ENCODE results near the gene NUDCD2.

Gene NUDCD2, protein sequence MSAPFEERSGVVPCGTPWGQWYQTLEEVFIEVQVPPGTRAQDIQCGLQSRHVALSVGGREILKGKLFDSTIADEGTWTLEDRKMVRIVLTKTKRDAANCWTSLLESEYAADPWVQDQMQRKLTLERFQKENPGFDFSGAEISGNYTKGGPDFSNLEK

DNA sequence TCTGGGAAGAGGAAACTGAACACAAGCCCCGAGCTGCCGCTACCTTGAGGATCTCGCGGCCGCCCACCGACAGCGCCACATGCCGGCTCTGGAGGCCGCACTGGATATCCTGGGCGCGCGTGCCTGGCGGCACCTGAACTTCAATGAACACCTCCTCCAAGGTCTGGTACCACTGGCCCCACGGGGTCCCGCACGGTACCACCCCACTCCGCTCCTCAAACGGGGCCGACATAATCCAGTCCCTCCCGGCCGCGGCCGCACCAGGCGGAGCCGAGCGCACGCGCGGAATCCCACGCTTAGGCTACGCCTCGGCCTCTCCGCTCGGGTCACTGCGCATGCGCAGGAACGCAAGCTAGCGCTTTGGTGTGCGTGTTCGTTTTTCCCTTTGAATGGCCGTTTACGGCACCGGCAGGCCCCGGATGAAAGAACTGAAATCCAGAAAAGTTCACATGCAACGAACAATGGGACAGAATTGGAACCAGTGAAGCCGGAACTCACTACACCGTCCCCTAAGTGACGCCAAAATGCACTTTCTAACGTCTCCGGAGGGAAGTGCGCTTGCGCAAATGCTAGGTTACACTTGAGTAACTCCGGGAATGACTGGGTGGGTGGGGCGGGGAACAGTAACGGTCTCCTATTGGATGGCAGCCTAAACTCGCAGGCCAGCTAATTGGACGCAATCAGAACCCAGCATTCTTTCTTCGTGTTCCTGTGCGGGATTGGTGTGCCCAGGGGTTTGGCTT lies at the start of gene NUDCD2:
TSS of gene NUDCD2 (minus strand) at position 284 of the 743 bp plus-strand sequence. CDS start at position 232, 52 bp downstream.
- peaks cover 6 to 7% of the 10 kb centered on the region in 2 donors for H3K36me3 ChIP-seq (ENCODE audit: control insufficient read depth in 2 of 2, insufficient read depth in 2 of 2, low read length in 2 of 2)
- peak within 1 kb of the TSS; percentile 88 to 91 for H3K4me3 ChIP-seq (ENCODE audit: low read length in 2 of 2)
- H3K9me3 ChIP-seq (ENCODE audit: control insufficient read depth in 2 of 2, low read length in 2 of 2): no peaks in the 10 kb centered on the region
- H3K4me1 ChIP-seq (ENCODE audit: control insufficient read depth in 2 of 2, insufficient read depth in 2 of 2, low read length in 2 of 2): peaks cover 12 to 17% of the 10 kb centered on the region in 2 donors
- H3K27me3 ChIP-seq (ENCODE audit: control insufficient read depth in 2 of 2, insufficient read depth in 2 of 2, low read length in 2 of 2): no peaks in the 10 kb centered on the region
- peak within 1 kb of the TSS; percentile 87 for H3K9ac ChIP-seq (ENCODE audit: low read depth in 1 of 2, low read length in 2 of 2)
- peak within 1 kb of the TSS; percentile 95 to 96 for H3K27ac ChIP-seq (ENCODE audit: low read depth in 2 of 2, low read length in 2 of 2)

DNA sequence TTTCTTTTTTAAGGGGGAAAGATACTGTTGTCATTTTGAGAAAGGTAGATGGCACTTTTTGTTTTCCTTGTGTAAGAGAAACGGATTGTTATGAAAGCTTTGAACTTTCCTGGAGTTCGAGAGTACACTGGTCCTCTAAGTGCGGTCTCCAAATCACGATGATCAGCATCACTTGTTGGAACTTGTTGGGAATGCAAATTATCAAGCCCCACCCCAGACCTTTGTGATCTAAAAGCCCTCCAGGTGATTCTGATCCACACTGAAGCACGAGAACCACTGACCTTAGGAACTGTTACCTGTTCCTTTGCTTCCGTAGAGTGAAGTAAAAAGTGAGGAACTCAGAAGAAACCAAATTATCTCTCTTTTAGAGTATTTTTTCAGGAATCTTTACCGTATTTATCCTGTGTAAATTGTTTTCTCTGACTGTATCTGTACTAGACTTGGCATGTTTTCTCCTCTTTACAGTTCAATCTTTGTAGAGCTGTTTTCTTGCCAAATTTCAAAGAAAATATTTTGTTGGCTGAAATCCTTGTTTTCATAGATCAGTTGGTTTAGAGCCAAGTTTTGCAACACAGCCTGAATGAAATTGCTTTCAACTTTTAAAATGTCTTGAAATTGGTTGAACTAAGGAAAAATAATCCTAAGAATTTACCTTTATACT lies 49.5 kb upstream of the NUDCD2 start:
- peak overlapping the region; percentile 26 to 43 for H3K9ac ChIP-seq (ENCODE audit: low read depth in 1 of 2, low read length in 2 of 2)
- peak overlapping the region; percentile 39 to 41 for H3K4me3 ChIP-seq (ENCODE audit: low read length in 2 of 2)
- H3K27ac ChIP-seq (ENCODE audit: low read depth in 2 of 2, low read length in 2 of 2): peak overlapping the region; percentile 54 to 65
- peaks cover 0 to 3% of the 10 kb centered on the region in 2 donors for H3K27me3 ChIP-seq (ENCODE audit: control insufficient read depth in 2 of 2, insufficient read depth in 2 of 2, low read length in 2 of 2)
- H3K36me3 ChIP-seq (ENCODE audit: control insufficient read depth in 2 of 2, insufficient read depth in 2 of 2, low read length in 2 of 2): peaks cover 25 to 26% of the 10 kb centered on the region in 2 donors
- peaks cover 22 to 30% of the 10 kb centered on the region in 2 donors for H3K4me1 ChIP-seq (ENCODE audit: control insufficient read depth in 2 of 2, insufficient read depth in 2 of 2, low read length in 2 of 2)
- H3K9me3 ChIP-seq (ENCODE audit: control insufficient read depth in 2 of 2, low read length in 2 of 2): no peaks in the 10 kb centered on the region

DNA sequence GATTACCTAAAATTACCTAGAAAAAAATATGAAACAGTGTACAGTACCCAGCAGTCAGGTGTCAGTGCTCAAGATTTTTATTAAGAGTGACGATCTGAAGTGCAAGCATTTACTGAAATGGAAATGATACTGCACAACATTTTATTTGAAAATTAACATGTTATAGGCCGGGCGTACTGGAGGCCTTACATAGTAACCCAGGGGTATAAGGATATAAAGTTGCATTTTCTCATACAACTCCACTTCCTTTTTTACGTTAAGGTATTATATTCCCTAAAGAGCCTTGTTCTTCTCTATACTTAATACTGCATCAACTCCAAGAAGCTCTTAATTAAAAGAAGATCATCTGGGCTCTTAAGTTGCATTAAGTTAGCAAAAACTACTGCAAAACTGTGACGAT lies 48.9 kb upstream of the NUDCD2 start:
- Histone ChIP-seq H3K9me3 (ENCODE audit: control insufficient read depth in 2 of 2, low read length in 2 of 2) (no peaks in the 10 kb centered on the region), H3K36me3 (ENCODE audit: control insufficient read depth in 2 of 2, insufficient read depth in 2 of 2, low read length in 2 of 2) (peaks cover 19 to 20% of the 10 kb centered on the region in 2 donors), H3K27ac (ENCODE audit: low read depth in 2 of 2, low read length in 2 of 2) (peak overlapping the region in 1 of 2 donors; percentile 54), H3K4me1 (ENCODE audit: control insufficient read depth in 2 of 2, insufficient read depth in 2 of 2, low read length in 2 of 2) (peaks cover 28 to 33% of the 10 kb centered on the region in 2 donors), H3K4me3 (ENCODE audit: low read length in 2 of 2) (peak overlapping the region; percentile 39 to 41), H3K9ac (ENCODE audit: low read depth in 1 of 2, low read length in 2 of 2) (peak overlapping the region in 1 of 2 donors; percentile 43), H3K27me3 (ENCODE audit: control insufficient read depth in 2 of 2, insufficient read depth in 2 of 2, low read length in 2 of 2) (peaks cover 0 to 3% of the 10 kb centered on the region in 2 donors)

DNA sequence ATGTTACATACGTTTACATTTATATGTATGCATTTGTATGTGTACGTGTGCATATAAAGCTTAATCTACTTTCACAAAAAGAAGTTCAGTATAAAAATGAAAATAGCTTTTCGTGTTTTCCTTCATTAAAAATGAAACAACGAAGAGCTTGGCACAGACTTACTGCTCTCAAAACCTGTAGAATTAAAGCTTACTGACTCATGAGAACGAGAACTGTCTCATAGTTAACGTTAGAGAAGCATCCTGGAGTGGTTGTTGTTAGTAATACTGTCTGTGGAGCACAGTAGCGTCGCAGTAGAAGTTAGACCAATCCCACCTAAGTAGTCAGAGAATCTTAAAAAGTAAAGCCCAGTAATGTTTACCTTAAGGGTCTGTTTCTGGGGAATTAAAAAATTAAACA lies 46.8 kb upstream of the NUDCD2 start:
- H3K36me3 ChIP-seq (ENCODE audit: control insufficient read depth in 2 of 2, insufficient read depth in 2 of 2, low read length in 2 of 2): peaks cover 0 to 2% of the 10 kb centered on the region in 2 donors
- peaks cover 0 to 3% of the 10 kb centered on the region in 2 donors for H3K27me3 ChIP-seq (ENCODE audit: control insufficient read depth in 2 of 2, insufficient read depth in 2 of 2, low read length in 2 of 2)
- no peaks in the 10 kb centered on the region for H3K9me3 ChIP-seq (ENCODE audit: control insufficient read depth in 2 of 2, low read length in 2 of 2)
- H3K4me1 ChIP-seq (ENCODE audit: control insufficient read depth in 2 of 2, insufficient read depth in 2 of 2, low read length in 2 of 2): peaks cover 29 to 39% of the 10 kb centered on the region in 2 donors
- peak overlapping the region; percentile 98 to 99 for H3K4me3 ChIP-seq (ENCODE audit: low read length in 2 of 2)
- peak overlapping the region; percentile 98 to 99 for H3K9ac ChIP-seq (ENCODE audit: low read depth in 1 of 2, low read length in 2 of 2)
- peak overlapping the region; percentile 99 to 100 for H3K27ac ChIP-seq (ENCODE audit: low read depth in 2 of 2, low read length in 2 of 2)

DNA sequence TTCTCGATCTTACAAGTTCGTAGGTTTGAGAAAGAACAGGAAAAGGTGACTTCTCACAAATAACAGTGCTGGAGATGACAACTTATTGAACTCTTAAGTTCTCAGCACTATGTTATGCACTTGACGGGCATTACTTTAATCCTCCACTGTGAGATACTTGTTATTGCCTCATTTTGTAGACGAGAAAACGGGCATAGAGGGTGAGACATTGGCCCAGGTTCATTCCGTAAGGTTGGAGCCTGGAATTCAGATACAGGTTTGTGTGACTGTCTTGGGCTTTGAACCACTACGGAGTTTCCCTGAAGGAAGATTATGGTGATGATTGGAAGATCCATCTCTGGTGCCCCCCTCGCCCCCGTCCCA lies 46.2 kb upstream of the NUDCD2 start:
- Histone ChIP-seq H3K9me3 (ENCODE audit: control insufficient read depth in 2 of 2, low read length in 2 of 2) (no peaks in the 10 kb centered on the region), H3K4me3 (ENCODE audit: low read length in 2 of 2) (peak overlapping the region; percentile 98 to 99), H3K9ac (ENCODE audit: low read depth in 1 of 2, low read length in 2 of 2) (peak overlapping the region; percentile 98 to 99), H3K36me3 (ENCODE audit: control insufficient read depth in 2 of 2, insufficient read depth in 2 of 2, low read length in 2 of 2) (no peaks in the 10 kb centered on the region), H3K27ac (ENCODE audit: low read depth in 2 of 2, low read length in 2 of 2) (peak overlapping the region; percentile 99 to 100), H3K27me3 (ENCODE audit: control insufficient read depth in 2 of 2, insufficient read depth in 2 of 2, low read length in 2 of 2) (peaks cover 0 to 3% of the 10 kb centered on the region in 2 donors), H3K4me1 (ENCODE audit: control insufficient read depth in 2 of 2, insufficient read depth in 2 of 2, low read length in 2 of 2) (peaks cover 29 to 39% of the 10 kb centered on the region in 2 donors)

DNA sequence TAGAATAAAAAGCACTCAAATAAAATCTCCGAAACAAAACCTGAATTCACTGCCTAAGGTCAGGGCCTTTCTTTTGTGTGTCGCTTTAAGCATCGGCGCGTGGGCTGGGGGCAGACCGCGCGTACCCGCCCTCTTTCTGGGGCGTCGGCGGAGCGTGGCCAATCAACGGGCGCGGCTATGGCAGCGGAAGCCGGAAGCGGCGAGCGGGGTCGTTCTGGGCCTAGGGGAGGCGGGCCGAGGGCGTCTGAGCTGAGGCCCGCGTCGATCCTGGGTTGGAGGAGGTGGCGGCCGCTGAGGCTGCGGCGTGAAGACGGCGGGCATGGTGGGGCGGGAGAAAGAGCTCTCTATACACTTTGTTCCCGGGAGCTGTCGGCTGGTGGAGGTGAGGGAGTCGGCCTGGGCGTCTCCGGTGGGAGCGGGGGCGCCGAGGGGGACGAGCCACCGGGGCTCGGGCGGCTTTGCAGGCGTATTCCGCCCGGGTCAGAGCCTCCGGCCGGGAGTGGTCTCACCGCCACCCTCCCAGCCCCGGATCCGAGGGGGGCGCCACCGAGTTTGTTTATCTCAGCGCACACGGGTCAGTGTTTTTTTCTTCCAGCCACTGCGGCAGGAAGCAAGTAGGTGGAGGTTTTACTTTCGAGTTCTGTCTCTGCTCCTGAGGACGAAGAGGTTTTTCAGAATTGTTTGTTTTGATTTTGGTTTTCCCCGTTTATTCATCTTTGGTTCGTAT lies 45.6 kb upstream of the NUDCD2 start, which contains the start of gene MAT2B:
TSS of gene MAT2B (plus strand) at position 252 of the 727 bp plus-strand sequence. CDS start at position 320, 68 bp downstream.
- Histone ChIP-seq H3K4me1 (ENCODE audit: control insufficient read depth in 2 of 2, insufficient read depth in 2 of 2, low read length in 2 of 2) (peaks cover 29 to 39% of the 10 kb centered on the region in 2 donors), H3K27ac (ENCODE audit: low read depth in 2 of 2, low read length in 2 of 2) (peak within 1 kb of the TSS; percentile 99 to 100), H3K4me3 (ENCODE audit: low read length in 2 of 2) (peak within 1 kb of the TSS; percentile 98 to 99), H3K9ac (ENCODE audit: low read depth in 1 of 2, low read length in 2 of 2) (peak within 1 kb of the TSS; percentile 98 to 99), H3K27me3 (ENCODE audit: control insufficient read depth in 2 of 2, insufficient read depth in 2 of 2, low read length in 2 of 2) (peaks cover 0 to 3% of the 10 kb centered on the region in 2 donors), H3K36me3 (ENCODE audit: control insufficient read depth in 2 of 2, insufficient read depth in 2 of 2, low read length in 2 of 2) (no peaks in the 10 kb centered on the region), H3K9me3 (ENCODE audit: control insufficient read depth in 2 of 2, low read length in 2 of 2) (no peaks in the 10 kb centered on the region)

DNA sequence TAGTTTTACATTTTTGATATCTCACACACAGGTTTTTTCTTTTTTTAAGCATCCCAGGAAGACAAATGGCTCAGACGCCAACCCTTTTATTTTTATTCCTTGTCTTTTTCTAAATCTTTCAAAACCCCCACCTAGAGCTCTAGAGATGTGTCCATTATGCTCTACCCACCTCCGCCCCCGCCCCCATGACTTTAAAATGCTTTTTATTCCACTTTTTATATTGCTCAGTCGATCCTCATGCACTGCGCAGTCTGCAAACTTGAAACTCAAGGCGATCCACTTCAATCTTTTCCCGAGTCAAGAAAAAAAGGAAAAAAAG lies 45.1 kb upstream of the NUDCD2 start:
- H3K27me3 ChIP-seq (ENCODE audit: control insufficient read depth in 2 of 2, insufficient read depth in 2 of 2, low read length in 2 of 2): peaks cover 0 to 3% of the 10 kb centered on the region in 2 donors
- H3K9ac ChIP-seq (ENCODE audit: low read depth in 1 of 2, low read length in 2 of 2): peak overlapping the region; percentile 98 to 99
- H3K4me1 ChIP-seq (ENCODE audit: control insufficient read depth in 2 of 2, insufficient read depth in 2 of 2, low read length in 2 of 2): peaks cover 29 to 39% of the 10 kb centered on the region in 2 donors
- H3K27ac ChIP-seq (ENCODE audit: low read depth in 2 of 2, low read length in 2 of 2): peak overlapping the region; percentile 99 to 100
- H3K9me3 ChIP-seq (ENCODE audit: control insufficient read depth in 2 of 2, low read length in 2 of 2): no peaks in the 10 kb centered on the region
- no peaks in the 10 kb centered on the region for H3K36me3 ChIP-seq (ENCODE audit: control insufficient read depth in 2 of 2, insufficient read depth in 2 of 2, low read length in 2 of 2)
- H3K4me3 ChIP-seq (ENCODE audit: low read length in 2 of 2): peak overlapping the region; percentile 98 to 99

DNA sequence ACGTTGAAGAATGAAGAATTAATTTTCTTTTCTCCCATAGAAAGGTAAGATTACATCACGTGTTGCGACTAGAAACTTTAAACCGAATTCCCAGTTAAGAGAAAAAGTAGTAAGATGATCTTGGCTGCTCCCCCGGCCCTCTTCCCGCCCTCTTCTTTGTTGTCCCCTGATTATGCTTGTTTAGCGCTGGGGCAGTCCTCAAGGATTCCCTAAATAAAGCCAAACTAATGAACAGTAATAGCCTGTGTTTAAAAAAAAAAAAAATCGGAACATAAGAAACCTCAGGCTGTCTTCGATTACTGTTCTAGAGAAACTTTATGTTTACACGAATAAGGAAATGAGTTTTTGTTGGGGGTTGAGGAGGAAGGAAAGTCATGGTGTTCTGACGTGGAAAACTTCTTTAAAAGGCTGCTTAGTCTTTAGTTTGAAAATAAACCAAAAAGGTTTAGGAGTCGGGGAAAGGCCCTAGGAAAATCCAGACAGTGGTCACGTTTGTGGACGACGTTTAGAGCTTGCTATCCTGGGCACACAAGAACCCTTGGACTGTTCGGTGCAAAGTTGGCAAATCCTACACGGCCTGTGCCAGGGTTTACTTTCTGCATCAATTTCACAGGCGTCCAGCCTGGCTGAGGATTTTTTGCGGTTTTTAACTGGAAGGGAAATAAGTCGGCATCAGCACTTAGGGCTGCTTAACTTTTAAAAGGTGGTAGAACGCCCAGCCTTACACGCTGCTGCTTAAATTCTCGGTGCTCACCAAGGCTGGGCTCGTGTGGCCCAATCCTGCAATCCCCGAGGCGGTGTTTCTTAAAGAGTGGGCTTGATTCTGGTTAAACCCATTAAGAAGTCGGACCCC lies 44.4 kb upstream of the NUDCD2 start:
- peaks cover 0 to 3% of the 10 kb centered on the region in 2 donors for H3K27me3 ChIP-seq (ENCODE audit: control insufficient read depth in 2 of 2, insufficient read depth in 2 of 2, low read length in 2 of 2)
- H3K4me1 ChIP-seq (ENCODE audit: control insufficient read depth in 2 of 2, insufficient read depth in 2 of 2, low read length in 2 of 2): peaks cover 29 to 34% of the 10 kb centered on the region in 2 donors
- peak overlapping the region; percentile 99 to 100 for H3K27ac ChIP-seq (ENCODE audit: low read depth in 2 of 2, low read length in 2 of 2)
- H3K9ac ChIP-seq (ENCODE audit: low read depth in 1 of 2, low read length in 2 of 2): peak overlapping the region; percentile 98 to 99
- H3K36me3 ChIP-seq (ENCODE audit: control insufficient read depth in 2 of 2, insufficient read depth in 2 of 2, low read length in 2 of 2): no peaks in the 10 kb centered on the region
- H3K4me3 ChIP-seq (ENCODE audit: low read length in 2 of 2): peak overlapping the region; percentile 98 to 99
- H3K9me3 ChIP-seq (ENCODE audit: control insufficient read depth in 2 of 2, low read length in 2 of 2): no peaks in the 10 kb centered on the region

All from mucosa of rectum (tissue), 2 donors.